Sigmoid colon (tissue), 7 donors: Measurements from ENCODE around the gene CPLX1. TPM values are rescaled to one million over a fixed set of nuclear protein-coding genes. Genes with fewer than 3 reads are reported as not detected.
"Not testable (repeated sequence)": the region's sequence is repeated elsewhere in the genome, so short reads cannot be mapped to it uniquely, and the experiment has no call there.

Source experiments
- DNase-seq: peaks from one replicate; pipeline ENCODE4 v3.0.0-alpha.2; 2019
- H3K27ac ChIP-seq, 4 donors: fragments of 200-600 bp; sonication (generic); one replicate each; pipeline ENCODE4 v1.5.1; 2016 to 2019; ENCODE audit warnings: mild to moderate bottlenecking in 1 of 4
- H3K27me3 ChIP-seq, 3 donors: fragments of 200-600 bp; sonication (generic); one replicate each; pipeline ENCODE4 v1.5.1; 2019; ENCODE audit warnings: mild to moderate bottlenecking in 1 of 3
- H3K36me3 ChIP-seq, 4 donors: fragments of 200-600 bp; sonication (generic); one replicate each; pipeline ENCODE4 v1.5.1; 2016 to 2019
- H3K4me1 ChIP-seq, 4 donors: fragments of 200-600 bp; sonication (generic); one replicate each; pipeline ENCODE4 v1.5.1; 2017 to 2019
- H3K4me3 ChIP-seq, 4 donors: fragments of 200-600 bp; sonication (generic); one replicate each; pipeline ENCODE4 v1.5.1; 2017 to 2019; ENCODE audit warnings: mild to moderate bottlenecking in 2 of 4, moderate library complexity in 1 of 4
- H3K9me3 ChIP-seq, 4 donors: fragments of 200-600 bp in 3 of 4; sonication (generic) in 3 of 4; one replicate each; pipeline versions ENCODE4 v1.5.1 to v1.6.1; 2013 to 2019
- EP300 ChIP-seq, 4 donors: sonication (generic); formaldehyde crosslinking; IDR thresholded peaks; one replicate each; pipeline ENCODE4 v1.6.1; 2017; ENCODE audit warnings: antibody characterized with exemption in 4 of 4
- POLR2A ChIP-seq, 2 donors: fragments of 450-650 bp; IDR thresholded peaks; one replicate each; pipeline ENCODE4 v1.6.1; 2016; ENCODE audit warnings: antibody characterized with exemption in 2 of 2, mild to moderate bottlenecking in 2 of 2, moderate library complexity in 2 of 2
- POLR2AphosphoS5 ChIP-seq, 4 donors: sonication (generic); formaldehyde crosslinking; IDR thresholded peaks; one replicate each; pipeline ENCODE4 v1.6.1; 2017; ENCODE audit warnings: antibody characterized with exemption in 4 of 4
- WGBS, 2 donors: extraction: QIAGEN DNeasy Blood & Tissue Kit; methylation state at CpG; one replicate each; pipeline ENCODE4 v1.1.7; 2013; 5-methylcytosine and 5-hydroxymethylcytosine counted together
- intact Hi-C: fragments of 100-400 bp; cut with DNase I; formaldehyde crosslinking; loops from one replicate; pipeline ENCODE4 v1.15.1; 2023
- polyA plus RNA-seq, 3 donors: library from polyadenylated mRNA; stranded (reverse); fragments of 200-250 nt; gene quantifications; one replicate each; pipeline ENCODE4 v1.2.3, GENCODE V29; 2013
- total RNA-seq, 4 donors: library from RNA; depleted of rRNA; stranded (reverse); fragments of >200 nt; gene quantifications; one replicate each; pipeline ENCODE4 v1.1.0, GENCODE V29; 2016
- TF ChIP-seq, protein P1 (sequence below), 4 experiments: fragments of 450-650 bp in 3 of 4; fragments of 200-600 bp in 1 of 4; IDR thresholded peaks; one replicate each; pipeline ENCODE4 v1.5.1; 2016 to 2019; ENCODE audit warnings: antibody characterized with exemption in 4 of 4, mild to moderate bottlenecking in 3 of 4, moderate library complexity in 2 of 4
- donor health status: healthy with polysubstance abuse.
- donor health status: Bipolar disorder and iron deficiency.
- donor health status: healthy.

CPLX1 gene
- total and polyA plus RNA-seq, 7 donors, result 0.23 to 3.0 (median 0.49) TPM

DNA sequence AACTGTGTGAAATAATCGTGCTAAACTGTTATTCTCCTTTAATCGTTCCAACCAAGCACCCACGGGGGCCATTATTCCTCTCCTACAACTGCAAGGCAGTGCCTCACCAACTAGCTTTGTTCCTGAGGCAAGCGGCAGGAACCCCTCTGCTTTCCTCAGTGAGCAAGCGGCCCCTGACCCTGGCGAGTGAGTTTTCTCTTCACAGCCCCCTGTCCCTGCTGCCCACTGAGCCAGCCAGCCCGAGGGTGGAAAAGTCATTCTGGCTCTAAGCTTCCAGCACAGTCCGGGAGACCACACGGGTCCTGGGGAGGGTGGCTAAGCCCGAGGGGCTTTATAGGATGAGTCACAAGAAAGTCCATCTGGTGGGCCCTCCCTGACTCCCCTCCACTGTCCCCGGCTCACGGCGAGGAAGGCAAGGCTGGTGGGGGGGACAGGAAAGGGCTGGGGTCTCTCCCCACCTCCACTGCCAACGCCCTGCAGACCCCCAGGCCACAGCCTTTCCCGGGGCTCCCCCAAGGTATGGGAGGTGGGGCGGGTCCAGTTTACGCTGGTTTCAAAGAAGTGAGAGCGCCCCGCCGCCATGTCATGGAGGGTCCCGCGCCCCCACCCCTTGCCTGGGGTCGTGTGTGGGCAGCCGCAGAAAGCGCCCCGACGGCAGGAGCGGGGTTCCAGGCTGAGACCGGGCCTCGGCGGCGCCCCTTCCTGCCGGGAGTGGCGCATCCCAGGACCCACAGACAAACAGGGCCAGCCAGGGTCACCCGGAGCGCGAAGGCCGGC lies 45.0 kb downstream of the CPLX1 start:
- H3K27ac ChIP-seq, result peak overlapping the region; percentile 89 to 96 (median 94)
- H3K27me3 ChIP-seq, result peaks cover 11 to 18% (median 15%) of the 10 kb centered on the region in 3 donors
- 4% methylated on average over 38 of the region's 38 CpGs for WGBS, 2 donors
- peak overlapping the region; percentile 74 to 98 (median 92) for H3K4me3 ChIP-seq
- H3K9me3 ChIP-seq, result no peaks in the 10 kb centered on the region
- intact Hi-C loops, result loop anchor here (5.0 kb wide), 1 partner anchor 109 kb away; the partner anchor contains the start of genes ATP5ME and MYL5
- no peak for DNase-seq
- TF ChIP-seq POLR2AphosphoS5 (IDR thresholded peaks at IDR 0.05) (no peak), EP300 (IDR thresholded peaks at IDR 0.05) (no peak)
- H3K36me3 ChIP-seq, result peaks cover 3 to 35% (median 7%) of the 10 kb centered on the region in 4 donors
- H3K4me1 ChIP-seq, result peaks cover 0 to 68% (median 45%) of the 10 kb centered on the region in 4 donors

DNA sequence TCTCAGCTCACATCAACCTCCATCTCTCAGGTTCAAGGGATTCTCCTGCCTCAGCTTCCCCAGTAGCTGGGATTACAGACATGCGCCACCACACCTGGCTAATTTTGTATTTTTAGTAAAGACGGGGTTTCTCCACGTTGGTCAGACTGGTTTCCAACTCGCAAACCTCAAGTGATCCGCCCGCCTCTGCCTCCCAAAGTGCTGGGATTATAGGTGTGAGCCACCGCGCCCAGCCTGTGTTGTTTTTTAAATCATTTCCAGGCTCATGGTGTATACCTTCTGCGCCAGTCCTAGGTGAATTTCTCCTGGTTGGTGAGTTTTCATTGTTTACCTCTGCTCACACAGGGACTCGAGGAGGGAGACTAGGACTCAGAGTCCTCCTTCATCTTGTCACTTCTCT lies 45.7 kb downstream of the CPLX1 start:
- H3K9me3 ChIP-seq, DNase-seq: not testable (repeated sequence)
- peaks cover 0 to 68% (median 42%) of the 10 kb centered on the region in 4 donors for H3K4me1 ChIP-seq
- peak overlapping the region; percentile 74 to 98 (median 92) for H3K4me3 ChIP-seq
- 65 to 77% methylated on average over 10 of the region's 10 CpGs for WGBS, 2 donors
- peaks cover 5 to 11% (median 9%) of the 10 kb centered on the region in 3 donors for H3K27me3 ChIP-seq
- peak overlapping the region in 3 of 4 donors; percentile 89 to 96 (median 95) for H3K27ac ChIP-seq
- H3K36me3 ChIP-seq, result peaks cover 8 to 41% (median 10%) of the 10 kb centered on the region in 4 donors
- intact Hi-C loops, result loop anchor here (5.0 kb wide), 1 partner anchor 108 kb away; the partner anchor contains the start of genes ATP5ME and MYL5

DNA sequence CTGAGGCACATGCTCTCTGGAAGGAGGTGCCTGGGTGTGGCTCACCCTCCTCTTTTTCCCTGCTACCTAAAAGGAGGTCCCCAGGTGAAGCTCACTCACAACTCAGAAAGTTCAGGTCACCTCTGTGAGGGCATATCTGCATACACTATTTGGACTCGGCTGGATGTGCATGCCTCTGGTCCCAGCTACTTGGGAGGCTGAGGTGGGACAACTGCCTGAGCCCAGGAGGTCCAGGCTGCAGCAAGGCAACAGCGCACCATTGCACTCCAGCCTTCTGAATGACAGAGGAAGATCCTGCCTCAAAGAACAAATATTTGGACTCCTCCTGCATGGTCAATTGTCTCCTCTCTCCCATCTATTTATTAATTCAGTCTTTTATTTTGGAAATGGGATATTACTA lies 46.4 kb downstream of the CPLX1 start:
- Histone ChIP-seq H3K36me3 (peaks cover 8 to 48% (median 10%) of the 10 kb centered on the region in 4 donors), H3K4me1 (peaks cover 0 to 71% (median 47%) of the 10 kb centered on the region in 4 donors), H3K4me3 (no peak overlapping the region), H3K27me3 (peaks cover 0 to 4% (median 2%) of the 10 kb centered on the region in 3 donors), H3K27ac (no peak overlapping the region), H3K9me3 (no peaks in the 10 kb centered on the region)
- TF ChIP-seq, protein P1, sequence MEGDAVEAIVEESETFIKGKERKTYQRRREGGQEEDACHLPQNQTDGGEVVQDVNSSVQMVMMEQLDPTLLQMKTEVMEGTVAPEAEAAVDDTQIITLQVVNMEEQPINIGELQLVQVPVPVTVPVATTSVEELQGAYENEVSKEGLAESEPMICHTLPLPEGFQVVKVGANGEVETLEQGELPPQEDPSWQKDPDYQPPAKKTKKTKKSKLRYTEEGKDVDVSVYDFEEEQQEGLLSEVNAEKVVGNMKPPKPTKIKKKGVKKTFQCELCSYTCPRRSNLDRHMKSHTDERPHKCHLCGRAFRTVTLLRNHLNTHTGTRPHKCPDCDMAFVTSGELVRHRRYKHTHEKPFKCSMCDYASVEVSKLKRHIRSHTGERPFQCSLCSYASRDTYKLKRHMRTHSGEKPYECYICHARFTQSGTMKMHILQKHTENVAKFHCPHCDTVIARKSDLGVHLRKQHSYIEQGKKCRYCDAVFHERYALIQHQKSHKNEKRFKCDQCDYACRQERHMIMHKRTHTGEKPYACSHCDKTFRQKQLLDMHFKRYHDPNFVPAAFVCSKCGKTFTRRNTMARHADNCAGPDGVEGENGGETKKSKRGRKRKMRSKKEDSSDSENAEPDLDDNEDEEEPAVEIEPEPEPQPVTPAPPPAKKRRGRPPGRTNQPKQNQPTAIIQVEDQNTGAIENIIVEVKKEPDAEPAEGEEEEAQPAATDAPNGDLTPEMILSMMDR (IDR thresholded peaks at IDR 0.05), result no peak
- TF ChIP-seq POLR2A (IDR thresholded peaks at IDR 0.05), result no peak
- TF ChIP-seq EP300 (IDR thresholded peaks at IDR 0.05), result no peak
- no peak for TF ChIP-seq POLR2AphosphoS5 (IDR thresholded peaks at IDR 0.05)
- 95 to 97% methylated on average over 2 of the region's 2 CpGs for WGBS, 2 donors
- no peak for DNase-seq
- intact Hi-C loops, result no loop called here

DNA sequence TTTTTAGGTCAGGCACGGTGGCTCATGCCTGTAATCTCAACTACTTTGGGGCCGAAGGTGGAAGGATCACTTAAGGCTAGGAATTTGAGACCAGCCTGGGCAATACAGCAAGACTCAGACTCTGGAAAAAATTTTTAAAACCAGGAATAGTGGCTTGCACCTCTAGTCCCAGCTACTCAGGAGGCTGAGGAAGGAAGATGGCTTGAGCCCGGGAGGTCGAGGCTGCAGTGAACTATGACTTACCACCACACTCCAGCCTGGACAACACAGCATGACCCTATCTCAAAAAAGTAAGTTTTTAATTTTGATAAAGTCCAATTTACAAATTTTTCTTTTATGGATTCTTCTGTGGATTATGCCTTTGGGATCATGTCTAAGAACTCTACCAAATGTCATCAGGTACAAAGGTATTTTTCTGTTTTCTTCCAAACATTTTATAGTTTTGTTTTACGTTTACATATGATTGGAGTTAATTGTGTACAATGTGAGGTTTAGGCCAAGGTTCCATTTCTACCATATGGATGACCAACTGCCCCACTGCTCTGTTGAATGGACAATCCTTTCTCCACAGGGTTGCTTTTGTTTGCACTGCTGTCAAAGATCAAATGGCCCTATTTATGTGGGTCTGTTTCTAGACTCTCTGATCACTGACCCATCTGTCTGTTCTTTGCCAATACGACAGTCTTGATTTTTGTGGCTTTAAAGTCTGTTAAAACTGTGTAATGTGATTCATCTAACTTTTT lies 48.2 kb downstream of the CPLX1 start:
- Histone ChIP-seq H3K4me1 (peaks cover 0 to 81% (median 56%) of the 10 kb centered on the region in 4 donors), H3K36me3 (peaks cover 8 to 59% (median 10%) of the 10 kb centered on the region in 4 donors), H3K27ac (no peak overlapping the region), H3K27me3 (no peaks in the 10 kb centered on the region), H3K4me3 (no peak overlapping the region), H3K9me3 (no peaks in the 10 kb centered on the region)
- TF ChIP-seq POLR2AphosphoS5 (IDR thresholded peaks at IDR 0.05) (no peak), POLR2A (IDR thresholded peaks at IDR 0.05) (no peak), EP300 (IDR thresholded peaks at IDR 0.05) (no peak)
- TF ChIP-seq, protein P1 (IDR thresholded peaks at IDR 0.05), result no peak
- 86 to 94% methylated on average over 6 of the region's 6 CpGs for WGBS, 2 donors
- no peak for DNase-seq
- intact Hi-C loops, result no loop called here

DNA sequence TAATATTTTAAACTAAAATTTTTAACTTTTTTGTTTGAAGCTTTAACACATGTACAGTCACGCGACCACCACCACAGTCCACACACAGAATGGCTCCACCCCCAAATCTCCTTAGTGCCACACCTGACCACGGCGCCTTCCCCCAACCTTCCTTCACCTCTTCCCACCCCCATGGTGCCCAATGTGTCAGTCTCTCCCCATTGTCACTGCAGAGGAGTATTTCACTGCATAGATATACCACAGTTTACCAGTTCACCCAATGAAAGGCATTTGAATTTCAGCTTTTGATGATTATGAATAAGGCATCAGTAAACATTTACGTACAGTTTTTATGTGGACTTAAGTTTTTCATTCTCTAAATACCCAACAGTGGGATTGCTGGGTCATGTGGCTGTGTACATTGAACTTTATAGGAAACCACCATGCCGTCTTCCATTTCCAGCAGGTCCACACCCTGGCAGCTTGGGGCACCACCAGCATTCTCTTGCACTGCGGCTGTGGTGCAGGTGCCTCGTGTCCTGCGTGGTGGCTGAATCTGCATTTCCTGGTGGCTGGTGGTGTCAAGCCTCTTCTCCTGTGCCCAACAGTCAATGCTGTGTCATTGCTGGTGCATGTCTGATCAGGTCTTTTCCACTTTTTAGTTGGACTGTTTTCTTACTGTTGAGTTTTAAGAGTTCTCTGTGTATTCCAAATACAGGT lies 49.0 kb downstream of the CPLX1 start:
- peaks cover 8 to 61% (median 10%) of the 10 kb centered on the region in 4 donors for H3K36me3 ChIP-seq
- WGBS, 2 donors, result 95 to 98% methylated on average over 9 of the region's 9 CpGs
- DNase-seq, result no peak
- H3K27me3 ChIP-seq, result no peaks in the 10 kb centered on the region
- no peaks in the 10 kb centered on the region for H3K9me3 ChIP-seq
- H3K4me3 ChIP-seq, result no peak overlapping the region
- peaks cover 0 to 79% (median 54%) of the 10 kb centered on the region in 4 donors for H3K4me1 ChIP-seq
- intact Hi-C loops, result no loop called here
- TF ChIP-seq EP300 (IDR thresholded peaks at IDR 0.05) (no peak), POLR2AphosphoS5 (IDR thresholded peaks at IDR 0.05) (no peak), POLR2A (IDR thresholded peaks at IDR 0.05) (no peak)
- TF ChIP-seq, protein P1 (IDR thresholded peaks at IDR 0.05), result no peak
- H3K27ac ChIP-seq, result no peak overlapping the region

DNA sequence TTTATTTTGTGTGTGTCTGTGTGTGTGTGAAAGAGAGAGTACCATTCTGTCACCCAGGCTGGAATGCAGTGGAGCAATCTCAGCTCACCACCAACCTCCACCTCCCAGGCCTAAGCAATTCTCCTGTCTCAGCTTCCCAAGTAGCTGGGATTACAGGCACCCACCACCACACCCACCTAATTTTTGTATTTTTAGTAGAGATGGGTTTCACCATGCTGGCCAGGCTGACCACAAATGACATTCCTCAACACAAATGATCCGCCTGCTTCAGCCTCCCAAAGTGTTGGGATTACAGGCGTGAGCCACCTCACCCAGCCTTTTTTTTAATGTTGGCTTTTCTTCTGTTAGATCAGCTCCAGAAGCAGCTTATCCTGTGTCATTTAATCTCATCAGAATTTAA lies 50.4 kb downstream of the CPLX1 start:
- H3K4me3 ChIP-seq, H3K27ac ChIP-seq, intact Hi-C loops, DNase-seq, H3K27me3 ChIP-seq, H3K9me3 ChIP-seq: not testable (repeated sequence)
- peaks cover 0 to 72% (median 51%) of the 10 kb centered on the region in 4 donors for H3K4me1 ChIP-seq
- 96 to 99% methylated on average over 2 of the region's 2 CpGs for WGBS, 2 donors
- peaks cover 8 to 70% (median 11%) of the 10 kb centered on the region in 4 donors for H3K36me3 ChIP-seq

DNA sequence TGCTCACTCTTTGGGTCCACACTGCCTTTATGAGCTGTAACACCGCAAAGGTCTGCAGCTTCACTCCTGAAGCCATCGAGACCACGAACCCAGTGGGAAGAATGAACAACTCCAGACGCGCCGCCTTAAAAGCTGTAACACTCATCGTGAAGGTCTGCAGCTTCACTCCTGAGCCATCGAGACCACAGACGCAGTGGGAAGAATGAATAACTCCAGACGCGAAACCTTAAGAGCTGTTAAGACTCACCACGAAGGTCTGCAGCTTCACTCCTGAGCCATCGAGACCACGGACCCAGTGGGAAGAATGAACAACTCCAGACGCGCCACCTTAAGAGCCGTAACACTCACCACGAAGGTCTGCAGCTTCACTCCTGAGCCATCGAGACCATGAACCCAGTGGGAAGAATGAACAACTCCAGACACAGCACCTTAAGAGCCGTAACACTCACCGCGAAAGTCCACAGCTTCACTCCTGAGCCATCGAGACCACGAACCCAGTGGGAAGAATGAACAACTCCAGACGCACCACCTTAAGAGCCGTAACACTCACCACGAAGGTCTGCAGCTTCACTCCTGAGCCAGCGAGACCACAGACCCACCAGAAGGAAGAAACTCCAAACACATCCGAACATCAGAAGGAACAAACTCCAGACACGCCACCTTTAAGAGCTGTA lies 51.4 kb downstream of the CPLX1 start:
- H3K9me3 ChIP-seq, intact Hi-C loops, H3K27me3 ChIP-seq, H3K27ac ChIP-seq, H3K4me3 ChIP-seq, DNase-seq: not testable (repeated sequence)
- peaks cover 8 to 78% (median 12%) of the 10 kb centered on the region in 4 donors for H3K36me3 ChIP-seq
- H3K4me1 ChIP-seq, result peaks cover 0 to 62% (median 45%) of the 10 kb centered on the region in 4 donors
- WGBS, 2 donors, result 96 to 97% methylated on average over 30 of the region's 30 CpGs
